Head of caudate nucleus (tissue), 42 donors: ENCODE measurements around the gene TXNDC11.

ENCODE experiments used
- DNase-seq, 42 donors: peaks; one replicate each; pipeline versions ENCODE4 v3.0.0 to v3.0.0-alpha.2; 2020 to 2021; ENCODE audit warnings: mixed read lengths in 7 of 42
- intact Hi-C: fragments of 100-400 bp; cut with DNase I; formaldehyde crosslinking; loops from one replicate; pipeline ENCODE4 v1.15.0; 2022

TXNDC11 gene

DNA sequence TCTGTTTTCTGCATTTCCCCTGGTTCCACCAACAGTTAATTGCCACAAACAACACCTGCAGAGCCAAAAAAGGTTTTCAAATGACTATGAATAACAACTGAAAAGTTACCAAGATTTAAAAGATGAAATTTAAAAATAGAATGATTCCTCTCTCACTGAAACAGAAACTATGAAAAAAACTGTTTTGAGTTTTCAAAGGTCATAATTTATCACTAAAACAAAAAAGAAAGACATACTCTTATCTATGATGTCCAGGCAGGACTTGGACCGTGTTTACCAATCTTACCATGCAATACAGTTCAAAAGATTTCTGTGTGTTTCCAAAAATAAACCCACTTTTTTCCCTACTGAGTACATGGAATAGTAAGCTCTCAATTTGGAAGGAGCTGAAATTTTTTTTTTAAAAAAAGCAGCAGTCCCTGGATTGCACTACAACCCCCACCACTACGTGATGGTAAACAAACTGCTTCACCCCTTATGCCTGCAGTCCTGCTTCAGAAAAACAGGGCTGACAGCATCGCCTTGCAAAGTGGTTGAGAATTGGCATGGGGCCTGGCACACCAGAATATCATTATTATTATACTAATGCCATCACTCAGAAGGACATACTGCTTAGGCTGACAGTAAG, 8.5 kb downstream of the TXNDC11 start:
- intact Hi-C loops, result loop anchor here (10.0 kb wide), 1 partner anchor 59 kb away; no protein-coding TSS in a partner anchor
- DNase-seq, result peak in 3 of 42 donors; percentile 15 to 25 (median 17)

DNA sequence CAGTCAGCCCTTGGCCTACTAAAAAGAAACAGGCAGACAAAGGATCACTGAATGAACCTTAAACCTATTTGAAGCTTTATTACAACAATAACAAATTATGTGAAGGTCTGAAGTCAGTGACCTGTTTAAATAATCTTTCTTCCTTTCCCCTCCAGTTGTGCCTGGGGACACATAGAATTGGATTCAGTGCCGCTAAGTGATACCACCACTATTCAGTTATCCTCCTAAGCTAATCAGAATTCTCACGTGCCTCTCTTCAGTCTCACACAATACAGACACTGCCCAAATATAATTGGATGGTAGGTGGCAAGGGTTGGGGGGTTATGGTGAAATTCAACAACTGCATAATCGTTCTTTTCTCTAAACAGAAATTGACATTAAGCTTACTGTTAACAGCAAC, 11.4 kb downstream of the TXNDC11 start:
- intact Hi-C loops, result loop anchor here (10.0 kb wide), 1 partner anchor 56 kb away; no protein-coding TSS in a partner anchor

DNA sequence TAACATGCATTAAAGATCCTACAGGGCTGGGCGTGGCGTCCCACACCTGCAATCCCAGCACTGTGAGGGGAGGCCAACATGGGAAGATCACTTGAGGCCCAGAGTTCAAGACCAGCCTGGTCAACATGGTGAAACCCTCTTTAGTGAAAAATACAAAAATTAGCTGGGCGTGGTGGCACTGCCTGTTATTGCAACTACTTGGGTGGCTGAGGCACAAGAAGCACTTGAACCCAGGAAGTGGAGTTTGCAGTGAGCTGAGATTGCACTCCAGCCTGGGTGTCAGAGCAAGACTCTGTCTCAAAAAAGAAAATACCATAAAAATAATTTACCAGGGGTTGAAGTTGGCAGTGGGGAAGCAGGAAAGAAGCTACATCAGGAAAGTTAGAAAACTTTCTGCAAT, 12.9 kb downstream of the TXNDC11 start:
- intact Hi-C loops, result loop anchor here (10.0 kb wide), 1 partner anchor 55 kb away; no protein-coding TSS in a partner anchor
- no peak for DNase-seq

More for the DNA sequence above, 11.4 kb downstream of the TXNDC11 start:
- no peak for DNase-seq

DNA sequence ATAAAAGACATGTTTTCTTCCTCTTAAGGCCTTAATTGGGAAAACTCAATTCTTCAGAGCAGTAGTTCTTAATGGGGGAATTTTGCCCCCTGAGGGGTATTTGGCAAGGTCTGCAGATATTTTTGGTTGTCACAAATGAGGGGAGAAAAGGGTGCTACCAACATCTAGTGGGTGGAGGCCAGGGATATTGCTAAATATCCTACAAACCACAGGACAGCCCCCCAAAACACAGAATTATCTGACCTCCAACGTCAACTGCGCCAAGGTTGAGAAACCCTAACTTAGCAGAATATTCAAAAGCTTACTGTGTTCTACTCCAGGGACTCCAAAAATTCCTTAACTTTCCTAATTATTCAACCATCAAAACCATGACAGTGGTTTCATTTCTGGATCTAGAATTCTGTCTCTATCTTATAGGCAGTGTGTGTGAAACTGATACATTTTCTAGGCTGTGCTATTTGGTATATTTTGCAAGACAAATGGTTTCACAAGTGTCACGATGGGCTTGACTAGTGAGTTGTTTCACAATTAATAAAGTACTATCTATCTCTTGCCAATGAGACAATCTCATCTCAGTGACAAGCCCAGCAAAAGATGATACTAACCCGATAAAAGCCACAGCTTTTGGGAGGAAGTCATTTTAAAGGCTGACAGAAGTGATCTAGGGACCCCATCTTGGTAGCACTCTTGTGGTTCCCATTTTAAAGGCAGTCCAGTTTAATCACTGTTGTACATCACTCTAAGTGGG, 14.7 kb downstream of the TXNDC11 start:
- DNase-seq, result no peak
- intact Hi-C loops, result no loop called here

- no peak for DNase-seq
- intact Hi-C loops, result no loop called here
These were observed 16.6 kb downstream of the TXNDC11 start for GRCh38 chr16:11726008-11726407.

DNA sequence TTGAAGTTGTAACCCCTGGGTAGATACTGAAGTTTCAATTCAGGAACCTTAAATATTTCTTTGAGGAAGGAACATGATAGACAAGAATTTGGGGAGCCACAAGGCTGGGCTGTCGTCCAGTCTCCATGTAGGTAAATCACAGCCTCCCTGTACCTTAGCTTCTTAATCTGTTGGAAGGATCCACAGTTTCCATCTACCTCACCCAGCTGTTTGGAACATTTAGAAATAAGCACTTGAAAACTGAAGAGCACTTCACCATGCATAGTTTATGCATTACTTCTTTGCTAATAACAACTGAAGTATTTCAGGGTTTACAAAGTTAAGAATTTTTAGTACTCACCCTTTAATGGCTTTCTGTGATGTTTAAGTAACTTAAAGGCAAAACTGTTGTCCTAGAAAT, 17.2 kb downstream of the TXNDC11 start:
- intact Hi-C loops, result no loop called here
- DNase-seq, result no peak

DNA sequence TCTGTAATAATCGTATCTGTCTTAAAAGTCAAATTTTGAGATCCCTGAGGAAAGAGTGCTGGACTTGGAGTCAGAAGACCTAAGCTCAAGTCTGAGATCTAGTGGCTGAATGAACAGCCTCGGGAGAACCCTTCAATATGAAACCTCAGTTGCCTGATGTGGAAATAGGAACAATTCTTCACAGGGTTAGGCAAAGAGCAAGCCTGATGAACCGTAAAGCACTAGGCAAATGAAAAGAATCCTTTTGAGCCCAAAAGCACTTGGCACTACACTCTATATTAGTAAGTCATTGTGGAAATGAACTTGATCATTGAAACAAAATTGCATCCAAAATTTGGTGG, 20.2 kb downstream of the TXNDC11 start:
- DNase-seq, result no peak
- intact Hi-C loops, result no loop called here

- intact Hi-C loops, result no loop called here
- no peak for DNase-seq
These were observed 20.7 kb downstream of the TXNDC11 start for GRCh38 chr16:11721781-11722467.

DNA sequence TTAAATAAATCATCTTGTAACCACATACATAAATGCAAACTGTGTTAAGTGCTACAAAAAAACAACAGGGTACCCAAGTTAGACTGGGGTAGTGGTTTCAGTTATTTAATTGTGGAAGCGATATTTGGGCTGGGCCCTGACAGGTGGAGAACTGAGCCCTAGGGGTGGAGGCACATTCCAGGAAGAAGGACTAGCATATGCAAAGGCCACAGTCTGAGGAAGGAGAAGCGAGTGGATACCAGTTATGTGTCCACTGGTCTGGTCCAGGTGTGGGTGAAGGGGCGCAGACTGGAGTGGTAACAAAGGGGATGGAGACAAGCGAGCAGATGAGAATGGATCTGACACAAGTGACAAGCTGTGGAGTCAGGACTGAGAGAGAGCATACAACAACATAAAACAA, 22.9 kb downstream of the TXNDC11 start:
- DNase-seq, result no peak
- intact Hi-C loops, result loop anchor here (5.0 kb wide), 1 partner anchor 317 kb away; no protein-coding TSS in a partner anchor

GRCh38 chr16:11719171-11719570, 23.5 kb downstream of the TXNDC11 start:
- no peak for DNase-seq
- intact Hi-C loops, result loop anchor here (5.0 kb wide), 1 partner anchor 317 kb away; no protein-coding TSS in a partner anchor

GRCh38 chr16:11717811-11718210, 24.8 kb downstream of the TXNDC11 start:
- DNase-seq, result no peak
- intact Hi-C loops, result loop anchor here (5.0 kb wide), 1 partner anchor 316 kb away; no protein-coding TSS in a partner anchor

- DNase-seq, result no peak
- intact Hi-C loops, result loop anchor here (5.0 kb wide), 1 partner anchor 314 kb away; no protein-coding TSS in a partner anchor
These were observed 26.3 kb downstream of the TXNDC11 start for GRCh38 chr16:11716336-11716735.

GRCh38 chr16:11715246-11715947, 27.3 kb downstream of the TXNDC11 start:
- no peak for DNase-seq
- intact Hi-C loops, result loop anchor here (5.0 kb wide), 1 partner anchor 313 kb away; no protein-coding TSS in a partner anchor

DNA sequence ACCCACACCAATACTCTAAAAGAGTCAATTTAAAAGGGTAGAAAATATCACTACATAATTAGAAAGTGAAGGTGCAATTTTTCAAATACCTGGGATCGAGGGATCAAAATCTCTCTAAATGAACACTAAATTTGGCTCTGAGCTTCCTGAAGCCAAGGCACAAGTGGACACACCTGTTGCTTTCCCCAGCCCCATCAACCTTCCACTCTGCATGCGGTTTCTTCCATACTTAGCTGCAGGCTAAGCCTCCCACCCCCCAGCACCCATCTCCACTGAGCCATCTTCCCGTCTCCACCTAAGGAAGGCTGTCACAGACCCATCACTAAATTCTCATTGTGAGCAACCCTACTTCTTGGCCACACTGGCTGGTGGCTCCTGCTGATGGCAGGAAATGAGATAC, 30.5 kb downstream of the TXNDC11 start:
- intact Hi-C loops, result no loop called here
- no peak for DNase-seq

DNA sequence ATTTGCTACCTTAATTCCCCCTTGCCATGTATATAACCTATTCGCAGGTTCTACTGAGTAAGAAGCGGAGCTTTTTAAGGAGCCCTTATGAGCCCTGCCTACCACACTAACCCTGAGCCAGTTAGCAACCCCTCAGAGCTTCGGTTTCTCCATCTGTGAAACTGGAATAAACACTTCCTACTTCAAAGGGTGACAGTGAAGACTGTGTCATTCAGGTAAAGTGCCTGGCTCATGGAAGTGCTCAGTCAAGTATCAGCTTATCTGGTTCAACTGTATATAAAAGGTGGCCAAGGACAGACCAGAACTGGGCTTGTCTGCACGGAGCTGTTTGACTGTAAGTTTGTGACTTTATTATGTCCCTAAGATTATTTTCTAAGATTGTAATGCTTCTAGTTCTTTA, 31.0 kb downstream of the TXNDC11 start:
- intact Hi-C loops, result no loop called here

GRCh38 chr16:11708421-11708820, 34.2 kb downstream of the TXNDC11 start:
- no peak for DNase-seq
- intact Hi-C loops, result no loop called here

More for the DNA sequence above, 31.0 kb downstream of the TXNDC11 start:
- DNase-seq, result no peak

DNA sequence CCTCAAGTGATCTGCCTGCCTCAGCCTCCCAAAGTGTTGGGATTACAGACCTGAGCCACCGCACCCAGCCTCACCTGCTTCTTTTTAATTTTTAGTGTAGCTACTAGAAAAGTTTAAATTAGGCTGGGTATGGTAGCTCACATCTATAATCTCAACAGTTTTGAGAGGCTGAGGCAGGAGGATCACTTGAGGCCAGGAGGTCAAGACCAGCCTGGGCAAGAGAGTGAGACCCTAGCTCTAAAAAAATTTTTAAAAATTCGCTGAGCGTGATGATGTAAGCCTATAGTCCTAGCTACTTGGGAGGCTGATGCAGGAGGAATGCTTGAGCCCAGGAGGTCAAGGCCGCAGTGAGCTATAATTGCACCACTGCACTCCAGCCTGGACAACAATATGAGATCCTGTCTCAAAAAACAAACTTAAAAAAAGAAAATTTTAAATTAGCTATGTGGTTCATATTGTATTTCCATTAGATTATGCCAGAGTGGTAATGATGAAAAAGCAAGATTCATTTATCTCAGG, 34.9 kb downstream of the TXNDC11 start:
- no peak for DNase-seq
- intact Hi-C loops, result no loop called here

DNA sequence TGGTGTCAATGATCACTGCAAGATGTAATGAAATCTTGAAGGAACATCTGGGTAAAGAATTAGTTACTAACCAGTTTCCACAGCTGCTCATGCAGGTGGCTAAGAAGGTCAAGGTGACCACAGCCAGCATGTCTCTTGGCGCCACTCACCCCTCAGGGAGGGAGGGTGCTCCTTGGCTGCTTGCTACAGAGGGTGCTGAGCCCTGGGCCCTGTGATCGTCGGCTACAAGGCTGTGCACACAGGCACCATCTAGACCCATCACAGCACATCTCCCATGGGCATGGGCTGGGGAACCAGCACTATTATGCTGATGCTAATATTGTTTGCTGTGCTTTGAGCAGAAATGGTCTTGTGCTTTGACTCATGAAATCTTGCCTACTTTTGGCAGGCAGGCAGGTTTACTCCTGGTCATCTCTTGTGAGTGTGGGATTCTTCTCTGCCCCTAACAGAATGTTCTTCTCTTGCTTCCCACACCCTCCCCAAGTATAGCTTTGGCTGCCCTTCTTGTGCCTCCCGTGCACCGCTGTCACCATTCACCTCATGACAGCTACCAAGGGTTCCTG, 36.4 kb downstream of the TXNDC11 start:
- intact Hi-C loops, result no loop called here
- peak in 6 of 42 donors; percentile 13 to 59 (median 32) for DNase-seq
